Kidney (tissue), 14 donors: ENCODE measurements around the gene ENKD1. TPM values are rescaled to one million over a fixed set of nuclear protein-coding genes. Genes with fewer than 3 reads are reported as not detected.

Experiments
- DNase-seq, 5 donors: peaks; one replicate each; pipeline ENCODE4 v3.0.0-alpha.2; 2013 to 2020
- FAIRE-seq: peaks from 2 replicates; lab custom pipeline; 2012; peaks lifted over from hg19 to GRCh38; lab: Jason Lieb, UNC
- H3K27ac ChIP-seq, 2 donors: one replicate each; pipeline ENCODE4 v1.7.0; 2013; ENCODE audit warnings: low read depth in 2 of 2, low read length in 2 of 2, inconsistent platforms in 1 of 2
- H3K27me3 ChIP-seq: one replicate; pipeline ENCODE4 v1.7.1; 2013; ENCODE audit warnings: low read length, inconsistent platforms; ENCODE audit not compliant: control insufficient read depth, insufficient read depth
- H3K36me3 ChIP-seq, 3 donors: one replicate each; pipeline versions ENCODE4 v1.7.0 to v1.7.1; 2013; ENCODE audit warnings: low read length in 3 of 3, control low read depth in 1 of 3, inconsistent platforms in 1 of 3; ENCODE audit not compliant: insufficient read depth in 3 of 3, control insufficient read depth in 2 of 3
- H3K4me1 ChIP-seq, 3 donors: one replicate each; pipeline versions ENCODE4 v1.7.0 to v1.7.1; 2013; ENCODE audit warnings: low read length in 3 of 3, inconsistent platforms in 1 of 3, low read depth in 1 of 3; ENCODE audit not compliant: control insufficient read depth in 2 of 3, insufficient read depth in 2 of 3
- H3K4me3 ChIP-seq, 3 donors: one replicate each; pipeline versions ENCODE4 v1.7.0 to v1.8.1; 2013; ENCODE audit warnings: low read length in 3 of 3, control low read depth in 1 of 3, inconsistent platforms in 1 of 3
- H3K9ac ChIP-seq, 3 donors: one replicate each; pipeline versions ENCODE4 v1.7.0 to v1.7.1; 2013; ENCODE audit warnings: low read length in 3 of 3, control low read depth in 1 of 3, inconsistent platforms in 1 of 3
- H3K9me3 ChIP-seq, 3 donors: one replicate each; pipeline versions ENCODE4 v1.7.0 to v1.7.1; 2013; ENCODE audit warnings: low read length in 3 of 3, control low read depth in 1 of 3, inconsistent platforms in 1 of 3; ENCODE audit not compliant: control insufficient read depth in 2 of 3, insufficient read depth in 1 of 3
- intact Hi-C: fragments of 100-400 bp; cut with DNase I; formaldehyde crosslinking; loops from one replicate; pipeline ENCODE4 v1.11.1; 2022
- polyA plus RNA-seq: library from polyadenylated mRNA; stranded (reverse); fragments of 350-450 nt; fragmentation: Illumina TruSeq; extraction: RNeasy Lipid Tissue Mini Kit (QIAGEN cat#74804); gene quantifications from one replicate; pipeline ENCODE4 v1.2.3, GENCODE V29; 2014; ENCODE audit warnings: low read depth, low replicate concordance; ENCODE audit not compliant: insufficient read depth
- total RNA-seq: library from RNA; stranded (reverse); fragmentation: NEBNext Ultra II Directional; extraction: Animal tissue kit (Norgen Biotek cat#: 25700); gene quantifications from one replicate; pipeline ENCODE4 v1.2.1, GENCODE V29; 2021
- TF ChIP-seq, protein P1 (sequence below): IDR thresholded peaks from 3 replicates; pipeline ENCODE4 v1.5.1; 2012; ENCODE audit warnings: mild to moderate bottlenecking, moderate library complexity, borderline replicate concordance; ENCODE audit not compliant: insufficient read depth; ENCODE audit errors: extremely low read depth
- donor health status: control.
- donor health status: control.
- donor health status: control.
- donor health status: control.
- donor health status: control.
- donor health status: DM: yes; HTN: yes; CAD: no.
- donor health status: Normal renal cell carcinoma (clear cell type).

ENKD1 gene
- total and polyA plus RNA-seq, 2 donors from 2014 or later: 30.2 to 38.3 TPM

- DNase-seq: no peak
- intact Hi-C loops: loop anchor here (10.0 kb wide), 1 partner anchor 248 kb away; no protein-coding TSS in a partner anchor
Measured at GRCh38 chr16:67676516-67676915, 10.0 kb upstream of the ENKD1 start.

DNA sequence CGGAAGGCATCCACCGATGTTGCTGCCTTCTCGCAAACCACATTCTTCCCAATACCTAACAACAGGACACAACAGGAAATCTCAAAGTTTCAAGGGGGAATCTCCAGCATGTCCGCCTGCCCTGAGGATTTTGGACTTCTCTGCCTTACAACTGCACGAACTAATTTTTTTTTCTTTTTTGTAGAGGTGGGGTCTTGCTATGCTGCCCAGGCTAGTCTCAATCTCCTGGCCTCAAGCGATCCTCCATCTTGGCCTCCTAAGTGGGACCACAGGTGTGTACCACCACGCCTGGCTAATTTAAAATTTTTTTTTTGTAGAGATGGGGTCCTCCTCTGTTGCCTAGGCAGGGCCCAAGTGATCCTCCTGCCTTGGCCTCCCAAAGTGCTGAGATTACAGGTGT, 9.4 kb upstream of the ENKD1 start:
- FAIRE-seq: no peak
- Histone ChIP-seq H3K4me1 (peaks cover 0 to 20% (median 19%) of the 10 kb centered on the region in 3 donors), H3K9ac (no peak overlapping the region), H3K36me3 (no peaks in the 10 kb centered on the region), H3K9me3 (no peaks in the 10 kb centered on the region), H3K27ac (peak overlapping the region in 1 of 2 donors; percentile 11), H3K27me3 (no peaks in the 10 kb centered on the region), H3K4me3 (no peak overlapping the region)
- TF ChIP-seq, protein P1, sequence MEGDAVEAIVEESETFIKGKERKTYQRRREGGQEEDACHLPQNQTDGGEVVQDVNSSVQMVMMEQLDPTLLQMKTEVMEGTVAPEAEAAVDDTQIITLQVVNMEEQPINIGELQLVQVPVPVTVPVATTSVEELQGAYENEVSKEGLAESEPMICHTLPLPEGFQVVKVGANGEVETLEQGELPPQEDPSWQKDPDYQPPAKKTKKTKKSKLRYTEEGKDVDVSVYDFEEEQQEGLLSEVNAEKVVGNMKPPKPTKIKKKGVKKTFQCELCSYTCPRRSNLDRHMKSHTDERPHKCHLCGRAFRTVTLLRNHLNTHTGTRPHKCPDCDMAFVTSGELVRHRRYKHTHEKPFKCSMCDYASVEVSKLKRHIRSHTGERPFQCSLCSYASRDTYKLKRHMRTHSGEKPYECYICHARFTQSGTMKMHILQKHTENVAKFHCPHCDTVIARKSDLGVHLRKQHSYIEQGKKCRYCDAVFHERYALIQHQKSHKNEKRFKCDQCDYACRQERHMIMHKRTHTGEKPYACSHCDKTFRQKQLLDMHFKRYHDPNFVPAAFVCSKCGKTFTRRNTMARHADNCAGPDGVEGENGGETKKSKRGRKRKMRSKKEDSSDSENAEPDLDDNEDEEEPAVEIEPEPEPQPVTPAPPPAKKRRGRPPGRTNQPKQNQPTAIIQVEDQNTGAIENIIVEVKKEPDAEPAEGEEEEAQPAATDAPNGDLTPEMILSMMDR: no peak
- intact Hi-C loops: loop anchor here (10.0 kb wide), 1 partner anchor 249 kb away; no protein-coding TSS in a partner anchor
- no peak for DNase-seq

More at GRCh38 chr16:67676516-67676915, 10.0 kb upstream of the ENKD1 start:
- Histone ChIP-seq H3K36me3 (no peaks in the 10 kb centered on the region), H3K4me3 (no peak overlapping the region), H3K4me1 (peaks cover 0 to 20% (median 19%) of the 10 kb centered on the region in 3 donors), H3K27ac (no peak overlapping the region), H3K9ac (no peak overlapping the region), H3K27me3 (no peaks in the 10 kb centered on the region), H3K9me3 (no peaks in the 10 kb centered on the region)
- no peak for FAIRE-seq
- TF ChIP-seq, protein P1: no peak

DNA sequence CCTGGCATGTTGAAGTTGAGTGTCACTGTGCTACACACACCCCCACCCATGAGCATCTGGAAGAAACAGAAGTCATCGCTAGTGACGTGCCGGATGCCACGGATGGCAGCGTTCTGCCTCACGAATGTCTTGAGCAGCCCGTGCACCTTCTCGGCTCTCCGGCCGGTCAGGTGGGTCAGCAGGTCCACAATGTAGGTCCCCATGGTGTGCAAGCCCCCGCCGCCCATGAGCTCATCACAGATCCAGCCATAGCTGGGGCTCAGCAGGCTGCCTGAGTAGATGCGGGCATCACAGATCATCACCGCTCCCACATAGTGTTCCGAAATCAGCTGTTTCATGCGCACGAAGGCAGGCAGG, 9.0 kb upstream of the ENKD1 start:
- Histone ChIP-seq H3K9me3 (no peaks in the 10 kb centered on the region), H3K9ac (no peak overlapping the region), H3K4me1 (peaks cover 0 to 20% (median 19%) of the 10 kb centered on the region in 3 donors), H3K36me3 (no peaks in the 10 kb centered on the region), H3K4me3 (no peak overlapping the region), H3K27me3 (no peaks in the 10 kb centered on the region), H3K27ac (peak overlapping the region in 1 of 2 donors; percentile 11)
- TF ChIP-seq, protein P1: no peak
- FAIRE-seq (no peak), DNase-seq (peak in 1 of 5 donors; percentile 66)
- intact Hi-C loops: loop anchor here (10.0 kb wide), 1 partner anchor 249 kb away; no protein-coding TSS in a partner anchor
